GM18505 (cell line): ENCODE data around the gene KLHL7.

Experiments used
- ATAC-seq: cut with Tn5 transposase; IDR thresholded peaks from one replicate; pipeline ENCODE4 v1.9.1; 2021; ENCODE audit not compliant: unreplicated experiment
- POLR2A ChIP-seq: IDR thresholded peaks from 4 replicates; pipeline ENCODE4 v1.6.1; 2011; ENCODE audit warnings: borderline replicate concordance; ENCODE audit not compliant: insufficient read depth, insufficient read length; ENCODE audit errors: extremely low read depth

KLHL7 gene

GRCh38 chr7:23205909-23206767, 100.6 kb downstream of the KLHL7 start:
- ATAC-seq, result no peak

GRCh38 chr7:23207021-23207420, 101.4 kb downstream of the KLHL7 start:
- no peak for ATAC-seq
- no peak for TF ChIP-seq POLR2A

More at GRCh38 chr7:23205909-23206767, 100.6 kb downstream of the KLHL7 start:
- no peak for TF ChIP-seq POLR2A

- TF ChIP-seq POLR2A, result no peak
- no peak for ATAC-seq
Observed at GRCh38 chr7:23207884-23208283, 102.3 kb downstream of the KLHL7 start.

GRCh38 chr7:23208316-23208715, 102.7 kb downstream of the KLHL7 start:
- no peak for TF ChIP-seq POLR2A
- ATAC-seq, result no peak

GRCh38 chr7:23210506-23210905, 104.9 kb downstream of the KLHL7 start:
- TF ChIP-seq POLR2A, result no peak

GRCh38 chr7:23211589-23211988, 106.0 kb downstream of the KLHL7 start:
- ATAC-seq, result no peak

More at GRCh38 chr7:23210506-23210905, 104.9 kb downstream of the KLHL7 start:
- no peak for ATAC-seq

GRCh38 chr7:23212395-23212794, 106.8 kb downstream of the KLHL7 start:
- ATAC-seq, result no peak
- TF ChIP-seq POLR2A, result no peak

More at GRCh38 chr7:23211589-23211988, 106.0 kb downstream of the KLHL7 start:
- no peak for TF ChIP-seq POLR2A

GRCh38 chr7:23212841-23213240, 107.3 kb downstream of the KLHL7 start:
- ATAC-seq, result no peak
- TF ChIP-seq POLR2A, result no peak

GRCh38 chr7:23213755-23214154, 108.2 kb downstream of the KLHL7 start:
- no peak for ATAC-seq
- TF ChIP-seq POLR2A, result no peak

GRCh38 chr7:23214423-23214822, 108.8 kb downstream of the KLHL7 start:
- no peak for TF ChIP-seq POLR2A
- no peak for ATAC-seq

GRCh38 chr7:23214938-23215337, 109.4 kb downstream of the KLHL7 start:
- no peak for TF ChIP-seq POLR2A
- no peak for ATAC-seq

GRCh38 chr7:23216021-23216420, 110.4 kb downstream of the KLHL7 start:
- no peak for ATAC-seq
- TF ChIP-seq POLR2A, result no peak

GRCh38 chr7:23218196-23218595, 112.6 kb downstream of the KLHL7 start:
- ATAC-seq, result no peak
- no peak for TF ChIP-seq POLR2A

GRCh38 chr7:23220690-23221305, 115.2 kb downstream of the KLHL7 start:
- TF ChIP-seq POLR2A, result no peak
- no peak for ATAC-seq
